Upper lobe of left lung (tissue), 4 donors: ENCODE results near the gene DNAJC13.

Source experiments
- CTCF ChIP-seq, 6 experiments: fragments of 450-650 bp in 4 of 6; fragments of 200-600 bp in 2 of 6; sonication (generic) in 2 of 6; IDR thresholded peaks; one replicate each; pipeline ENCODE4 v1.5.1; 2016 to 2019; ENCODE audit warnings: antibody characterized with exemption in 6 of 6
- POLR2A ChIP-seq, 4 donors: fragments of 450-650 bp; IDR thresholded peaks; one replicate each; pipeline ENCODE4 v1.5.1; 2016 to 2017; ENCODE audit warnings: antibody characterized with exemption in 4 of 4, mild to moderate bottlenecking in 2 of 4

GRCh38 chr3:132469326-132469725, 52.0 kb downstream of the DNAJC13 start:
- no peak for TF ChIP-seq POLR2A (IDR thresholded peaks at IDR 0.05)
- no peak for TF ChIP-seq CTCF (IDR thresholded peaks at IDR 0.05)
